GM12878 (cell line): Measurements from ENCODE around the gene POU2F3. TPM values are rescaled to one million over a fixed set of nuclear protein-coding genes. Genes with fewer than 3 reads are reported as not detected.

ENCODE experiments used
- ATAC-seq: fragments of 200-7000 bp; cut with Tn5 transposase; 3 replicates; pipeline ENCODE4 v1.9.1; 2020; ENCODE audit warnings: mild to moderate bottlenecking, moderate library complexity
- BruUV-seq: library from RNA; stranded (reverse); fragments of 400-500 nt; replicated peaks from 2 replicates; lab custom pipeline; 2021; lab: Mats Ljungman, UMichigan
- CTCF ChIA-PET: fragments of 300-600 bp; sonication (Branson Sonifier 250); formaldehyde crosslinking; extraction: SDS; loops from one replicate; lab custom pipeline; 2021; ENCODE audit warnings: inconsistent platforms; lab: Yijun Ruan, JAX
- POLR2A ChIA-PET: fragments of 350-600 bp; formaldehyde crosslinking; extraction: SDS; loops from one replicate; lab custom pipeline; 2021; ENCODE audit warnings: inconsistent platforms; lab: Charles Lee
- RAD21 ChIA-PET: fragments of 300-600 bp; sonication (Branson Sonifier 250); formaldehyde crosslinking; loops from one replicate; lab custom pipeline; 2023; ENCODE audit warnings: antibody characterized with exemption; ENCODE audit not compliant: unreplicated experiment; lab: Charles Lee
- SMC1A ChIA-PET: fragments of 300-600 bp; sonication (Branson Sonifier 250); formaldehyde crosslinking; loops from one replicate; lab custom pipeline; 2023; ENCODE audit not compliant: unreplicated experiment, uncharacterized antibody; lab: Charles Lee
- DNase-seq: peaks from one replicate; pipeline ENCODE4 v3.0.0-alpha.2; 2011; ENCODE audit warnings: low read depth, low spot score
- FAIRE-seq: peaks from 3 replicates; lab custom pipeline; 2011; peaks lifted over from hg19 to GRCh38; lab: Jason Lieb, UNC
- H2AFZ ChIP-seq: 2 replicates; pipeline ENCODE4 v1.6.0; 2011; ENCODE audit warnings: low read depth, low read length, control low read depth; ENCODE audit not compliant: control insufficient read depth
- H3K27ac ChIP-seq: 2 replicates; pipeline ENCODE4 v1.5.1; 2011; ENCODE audit warnings: control low read depth; ENCODE audit not compliant: control insufficient read depth, insufficient read depth
- H3K27me3 ChIP-seq, 2 experiments: replicated peaks in 1 of 2; 2 replicates each; pipeline versions ENCODE4 v1.6.0 to v1.6.1; 2011; ENCODE audit warnings: low read length in 1 of 2; ENCODE audit not compliant: control insufficient read depth in 2 of 2, insufficient read depth in 2 of 2
- H3K36me3 ChIP-seq, 2 experiments: 2 replicates each; pipeline ENCODE4 v1.5.1; 2011; ENCODE audit warnings: low read length in 1 of 2; ENCODE audit not compliant: control insufficient read depth in 2 of 2, insufficient read depth in 2 of 2
- H3K4me1 ChIP-seq: 2 replicates; pipeline ENCODE4 v1.6.1; 2011; ENCODE audit warnings: mild to moderate bottlenecking, low read length, moderate library complexity, mixed read lengths; ENCODE audit not compliant: control insufficient read depth, insufficient read depth
- H3K4me2 ChIP-seq: 2 replicates; pipeline ENCODE4 v1.6.0; 2011; ENCODE audit warnings: control low read depth; ENCODE audit not compliant: control insufficient read depth, insufficient read depth
- H3K4me3 ChIP-seq: fragments of 200-600 bp; sonication (generic); 2 replicates; pipeline ENCODE4 v1.5.1; 2016
- H3K79me2 ChIP-seq: 2 replicates; pipeline ENCODE4 v1.6.0; 2011; ENCODE audit warnings: low read length; ENCODE audit not compliant: control insufficient read depth, insufficient read depth
- H3K9ac ChIP-seq: 2 replicates; pipeline ENCODE4 v1.8.0; 2011; ENCODE audit warnings: low read length, control low read depth, mixed read lengths; ENCODE audit not compliant: control insufficient read depth, insufficient read depth
- H3K9me3 ChIP-seq: replicated peaks from 3 replicates; pipeline ENCODE4 v1.5.1; 2011; ENCODE audit warnings: mild to moderate bottlenecking, low read length; ENCODE audit not compliant: control insufficient read depth, insufficient read depth
- H4K20me1 ChIP-seq: 2 replicates; pipeline ENCODE4 v1.6.0; 2011; ENCODE audit not compliant: control insufficient read depth, insufficient read depth
- LARP7 ChIP-seq: fragments of 450-650 bp; IDR thresholded peaks from 2 replicates; pipeline ENCODE4 v1.6.1; 2017; ENCODE audit warnings: mild to moderate bottlenecking
- MAX ChIP-seq: IDR thresholded peaks from 2 replicates; pipeline ENCODE4 v1.6.1; 2012; ENCODE audit warnings: low read depth, low read length, improper control_type of control experiment
- NR2C1 ChIP-seq: fragments of 450-650 bp; IDR thresholded peaks from 2 replicates; pipeline ENCODE4 v1.6.1; 2017; ENCODE audit warnings: antibody characterized with exemption, mild to moderate bottlenecking, moderate library complexity
- PKNOX1 ChIP-seq: fragments of 450-650 bp; IDR thresholded peaks from 2 replicates; pipeline ENCODE4 v1.6.1; 2016; ENCODE audit warnings: mild to moderate bottlenecking
- STAT3 ChIP-seq: IDR thresholded peaks from 2 replicates; pipeline ENCODE4 v1.6.1; 2011; ENCODE audit warnings: low read depth, low read length, improper control_type of control experiment
- ZNF24 ChIP-seq: fragments of 450-650 bp; IDR thresholded peaks from 2 replicates; pipeline ENCODE4 v1.6.1; 2017; ENCODE audit warnings: antibody characterized with exemption, mild to moderate bottlenecking
- ZZZ3 ChIP-seq: IDR thresholded peaks from 2 replicates; pipeline ENCODE4 v1.6.1; 2011; ENCODE audit warnings: low read depth; ENCODE audit not compliant: control insufficient read depth, insufficient read length
- WGBS: methylation state at CpG from one replicate; pipeline ENCODE4 v1.1.6; 2016; ENCODE audit warnings: low lambda C conversion rate; ENCODE audit not compliant: insufficient replicate concordance, insufficient coverage; ENCODE audit errors: missing lambda C conversion rate; 5-methylcytosine and 5-hydroxymethylcytosine counted together
- in situ Hi-C: fragments of 300-500 bp; cut with MboI; formaldehyde crosslinking; loops from 9 replicates; pipeline ENCODE4 v1.14.3; 2018; ENCODE audit warnings: mixed read lengths
- intact Hi-C: fragments of 100-400 bp; cut with micrococcal nuclease; formaldehyde crosslinking; loops from one replicate; pipeline ENCODE4 v1.14.2; 2022; ENCODE audit not compliant: unreplicated experiment
- polyA plus RNA-seq, 11 experiments: library from polyadenylated mRNA; depleted of rRNA in 4 of 11; unstranded in 6 of 11; stranded (reverse) in 5 of 11; fragments of >200 nt; fragmentation: Nextera tagmentation in 4 of 11; fragmentation: Illumina TruSeq in 1 of 11; extraction: Ambion mirVana in 4 of 11; extraction: Trizol in 1 of 11; gene quantifications; 1 replicate in 1 of 11; 2 replicates in 10 of 11; pipeline versions ENCODE4 v1.2.1 to v1.2.3, GENCODE V29; 2011 to 2016; ENCODE audit warnings: inconsistent platforms in 2 of 11, missing spikeins in 2 of 11, low read depth in 1 of 11
- total RNA-seq, 4 experiments: library from RNA; depleted of rRNA in 3 of 4; stranded (reverse); fragments of >200 nt in 3 of 4; fragmentation: Illumina TruSeq in 1 of 4; extraction: Trizol in 1 of 4; gene quantifications; 2 replicates each; pipeline versions ENCODE4 v1.2.1 to v1.2.3, GENCODE V29; 2013 to 2021

POU2F3 gene
- total and polyA plus RNA-seq, 10 of the 15 experiments (the other 5 are each of a cell fraction or from before 2014, with no cell fraction given): 0.09 to 4.4 (median 0.33) TPM

GRCh38 chr11:120245434-120245833 lies 5.5 kb downstream of the POU2F3 start:
- no peaks in the 10 kb centered on the region for H4K20me1 ChIP-seq
- TF ChIP-seq PKNOX1 (peak; percentile 79), NR2C1 (no peak)
- TF ChIP-seq, all 136 proteins: peak for 1
- H3K9me3 ChIP-seq: no peaks in the 10 kb centered on the region; the same call in 2 of the 3 replicates
- no peak overlapping the region for H3K9ac ChIP-seq
- H3K4me3 ChIP-seq: no peak overlapping the region
- H2AFZ ChIP-seq: no peak overlapping the region
- peaks cover 0 to 4% of the 10 kb centered on the region in 2 experiments; a peak in 1 of 4 replicates for H3K27me3 ChIP-seq
- ChIA-PET SMC1A (interaction anchor here (0.9 to 10.7 kb wide), 3 partner anchors 10 to 54 kb away, joined by 4 to 176 read pairs (median 88); no protein-coding TSS in a partner anchor), RAD21 (interaction anchor here (1.1 to 10.3 kb wide), 4 partner anchors 10 to 55 kb away, joined by 3 to 127 read pairs (median 10); no protein-coding TSS in a partner anchor), CTCF (interaction anchor here (1.5 to 21.3 kb wide), 3 partner anchors 11 to 56 kb away, joined by 4 to 296 read pairs (median 111); no protein-coding TSS in a partner anchor), POLR2A (no interaction called here)
- no peak for DNase-seq
- BruUV-seq: no TSS peak
- intact Hi-C loops (no loop called here), in situ Hi-C loops (no loop called here)
- peaks cover 37% of the 10 kb centered on the region for H3K4me1 ChIP-seq
- 67% methylated on average over 1 of the region's 1 CpG for WGBS
- ATAC-seq: no peak
- no peak for FAIRE-seq
- no peaks in the 10 kb centered on the region for H3K36me3 ChIP-seq
- H3K79me2 ChIP-seq: no peaks in the 10 kb centered on the region
- H3K27ac ChIP-seq: no peak overlapping the region
- H3K4me2 ChIP-seq: no peak overlapping the region

- in situ Hi-C loops: no loop called here
- ChIA-PET POLR2A (interaction anchor here (0.7 to 1.3 kb wide), 3 partner anchors 13 to 50 kb away, joined by 3 to 6 read pairs (median 3); no protein-coding TSS in a partner anchor), CTCF (interaction anchor here (0.6 to 21.3 kb wide), 7 partner anchors 9 to 88 kb away, joined by 3 to 296 read pairs (median 3); partner anchors contain the start of gene ARHGEF12), SMC1A (interaction anchor here (0.5 to 10.7 kb wide), 11 partner anchors 10 to 102 kb away, joined by 3 to 176 read pairs (median 5); no protein-coding TSS in a partner anchor), RAD21 (interaction anchor here (0.7 to 10.3 kb wide), 4 partner anchors 10 to 52 kb away, joined by 4 to 127 read pairs (median 24); no protein-coding TSS in a partner anchor)
- H3K36me3 ChIP-seq: no peaks in the 10 kb centered on the region
- no peaks in the 10 kb centered on the region for H4K20me1 ChIP-seq
- H3K9me3 ChIP-seq: no peaks in the 10 kb centered on the region; the same call in 2 of the 3 replicates
- intact Hi-C loops: no loop called here
- under 1% methylated on average over 9 of the region's 9 CpGs for WGBS
- H3K27me3 ChIP-seq: no peaks in the 10 kb centered on the region; a peak in 1 of 4 replicates
- peak; percentile 87 for ATAC-seq
- no TSS peak for BruUV-seq
- no peak overlapping the region for H2AFZ ChIP-seq
- peak overlapping the region; percentile 34; the same call in 1 of the 2 replicates for H3K4me3 ChIP-seq
- FAIRE-seq: peak; percentile 56
- no peaks in the 10 kb centered on the region for H3K79me2 ChIP-seq
- H3K9ac ChIP-seq: peak overlapping the region; percentile 1; the same call in 1 of the 2 replicates
- H3K27ac ChIP-seq: peak overlapping the region; percentile 39
- peaks cover 37% of the 10 kb centered on the region for H3K4me1 ChIP-seq
- peak; percentile 93 for DNase-seq
- peak overlapping the region; percentile 24 for H3K4me2 ChIP-seq
- no peak for TF ChIP-seq LARP7
- peak; percentile 54; the same call in 1 of the 2 replicates for TF ChIP-seq STAT3
- TF ChIP-seq MAX: no peak
- peak; percentile 68; the same call in 1 of the 2 replicates for TF ChIP-seq ZNF24
- TF ChIP-seq ZZZ3: no peak
Measured at GRCh38 chr11:120248551-120249278, 8.8 kb downstream of the POU2F3 start.
